Large intestine (tissue), 3 donors: ENCODE measurements around the gene LY6G5B. TPM values are rescaled to one million over a fixed set of nuclear protein-coding genes. Genes with fewer than 3 reads are reported as not detected.
A peak's percentile ranks its signal among the peaks of the same experiment; 100 is the strongest.

Experiments
- DNase-seq, 2 donors: peaks; one replicate each; pipeline versions ENCODE4 v3.0.0 to v3.0.0-alpha.2; 2013
- H3K27ac ChIP-seq: one replicate; pipeline ENCODE4 v1.5.1; 2013; ENCODE audit warnings: low read length
- H3K27me3 ChIP-seq: 2 replicates; pipeline ENCODE4 v1.6.1; 2013; ENCODE audit warnings: low read length; ENCODE audit not compliant: control insufficient read depth, insufficient read depth
- H3K36me3 ChIP-seq: 2 replicates; pipeline ENCODE4 v1.6.1; 2013; ENCODE audit warnings: low read length; ENCODE audit not compliant: control insufficient read depth, insufficient read depth
- H3K4me1 ChIP-seq: one replicate; pipeline ENCODE4 v1.6.1; 2013; ENCODE audit warnings: low read length; ENCODE audit not compliant: control insufficient read depth, insufficient read depth
- H3K4me3 ChIP-seq: one replicate; pipeline ENCODE4 v1.5.1; 2013; ENCODE audit warnings: low read length
- H3K9me3 ChIP-seq: one replicate; pipeline ENCODE4 v1.6.1; 2013; ENCODE audit warnings: mild to moderate bottlenecking, low read depth, low read length, moderate library complexity; ENCODE audit not compliant: control insufficient read depth
- WGBS: methylation state at CpG from one replicate; pipeline ENCODE4 v1.1.5; 2013; ENCODE audit warnings: low lambda C conversion rate; ENCODE audit not compliant: insufficient coverage; 5-methylcytosine and 5-hydroxymethylcytosine counted together
- polyA plus RNA-seq: library from polyadenylated mRNA; unstranded; fragments of 120-200 nt; gene quantifications from one replicate; pipeline ENCODE4 v1.2.1, GENCODE V29; 2013

The LY6G5B gene
- polyA plus RNA-seq, 1 donor = 18.7 TPM

DNA sequence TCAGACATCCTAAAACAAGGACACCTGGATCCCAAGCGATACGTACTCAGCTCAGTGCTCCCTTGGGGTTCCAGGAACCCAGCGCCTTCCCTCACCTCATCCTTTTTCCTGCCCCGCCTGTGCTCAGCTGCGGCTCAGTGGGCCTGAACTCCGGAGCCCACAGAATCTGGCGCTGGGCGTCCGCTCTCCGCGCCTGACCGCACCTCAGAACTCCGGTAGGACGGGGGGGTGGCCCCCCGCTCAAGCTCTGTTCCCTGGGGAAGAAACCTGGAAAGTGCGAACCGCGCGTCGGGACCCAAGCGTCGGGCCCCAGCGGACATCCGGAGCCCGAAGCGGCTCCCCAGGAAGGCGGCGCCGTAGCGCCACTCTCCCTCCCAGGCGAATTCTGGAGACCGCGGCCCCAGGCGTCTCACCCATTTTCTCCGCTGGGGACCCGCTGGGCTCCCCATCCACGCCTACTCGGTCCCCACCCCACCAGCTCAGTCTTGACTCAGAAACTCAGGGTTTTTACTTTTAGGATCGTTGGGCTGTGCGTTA is 11.4 kb downstream of the LY6G5B start:
- peak in 1 of 2 donors; percentile 63 for DNase-seq
- Histone ChIP-seq H3K27me3 (no peaks in the 10 kb centered on the region), H3K27ac (peak overlapping the region; percentile 71), H3K36me3 (peaks cover 3% of the 10 kb centered on the region), H3K4me1 (peaks cover 15% of the 10 kb centered on the region), H3K4me3 (peak overlapping the region; percentile 53), H3K9me3 (no peaks in the 10 kb centered on the region)
- WGBS = no CpG with 5 or more reads among the region's 40 CpGs

DNA sequence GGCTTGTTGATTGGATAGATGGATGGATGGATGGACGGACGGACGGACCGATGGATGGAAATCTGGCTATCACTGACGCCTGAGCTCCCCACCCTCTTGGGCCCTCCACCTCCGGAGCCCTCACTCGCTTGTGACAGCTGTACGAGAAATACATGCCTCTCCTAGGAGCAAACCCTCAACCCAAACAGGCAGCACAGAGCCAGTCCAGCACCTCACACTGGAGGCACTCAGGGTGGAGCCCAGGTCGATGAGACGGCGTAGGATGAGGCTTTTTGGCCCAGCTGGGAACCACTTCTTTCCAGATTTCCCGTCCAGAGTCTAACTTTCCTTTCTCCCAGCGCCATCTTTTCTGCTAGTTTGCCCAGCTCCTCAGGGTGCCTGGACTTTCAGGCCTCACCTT is 13.8 kb downstream of the LY6G5B start:
- DNase-seq = peak in 1 of 2 donors; percentile 47
- no CpG with 5 or more reads among the region's 13 CpGs for WGBS
- Histone ChIP-seq H3K36me3 (peaks cover 27% of the 10 kb centered on the region), H3K4me3 (peak overlapping the region; percentile 51), H3K9me3 (no peaks in the 10 kb centered on the region), H3K4me1 (peaks cover 15% of the 10 kb centered on the region), H3K27me3 (no peaks in the 10 kb centered on the region), H3K27ac (peak overlapping the region; percentile 78)

DNA sequence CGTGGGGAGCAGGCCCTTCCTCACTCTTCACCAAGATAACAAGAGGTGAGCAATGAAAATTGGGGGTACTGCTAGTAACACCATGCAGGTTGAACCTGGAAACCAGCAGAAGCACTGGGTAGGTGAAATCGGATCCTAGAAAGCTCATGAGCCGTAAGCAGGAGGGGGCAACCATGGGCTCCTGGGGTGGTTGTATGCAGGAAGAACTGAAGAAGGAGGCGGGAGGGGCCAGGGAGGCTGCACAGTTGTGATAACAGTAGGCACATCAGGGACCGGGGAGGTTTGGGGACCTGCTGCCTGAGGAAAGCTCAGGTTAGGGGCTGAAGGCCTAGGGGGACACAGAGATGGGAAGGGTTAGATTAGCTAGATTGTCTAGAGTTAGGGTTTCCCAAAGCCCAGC is 16.7 kb downstream of the LY6G5B start:
- H3K36me3 ChIP-seq = peaks cover 54% of the 10 kb centered on the region

DNA sequence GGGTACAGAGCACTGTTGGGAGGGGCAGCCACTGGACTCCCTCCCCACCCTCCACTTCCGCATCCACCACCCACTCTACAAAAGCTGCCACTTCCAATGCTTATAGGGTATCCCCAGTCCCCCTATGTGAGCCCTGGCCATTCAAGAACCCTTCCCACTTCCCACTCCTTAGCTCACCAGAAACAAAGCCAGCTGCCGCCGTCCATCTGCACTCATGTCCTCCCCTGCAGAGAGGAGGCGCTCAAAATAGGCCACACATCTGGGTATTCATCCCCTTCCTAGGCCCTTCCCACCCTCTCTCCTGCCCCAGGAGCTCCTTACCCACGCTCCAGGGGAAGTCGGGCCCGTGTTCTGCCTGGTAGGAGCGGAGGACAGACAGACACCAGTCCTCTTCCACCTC is 17.5 kb downstream of the LY6G5B start:
- no peak overlapping the region for H3K4me3 ChIP-seq
- no peak overlapping the region for H3K27ac ChIP-seq
- H3K36me3 ChIP-seq = peaks cover 60% of the 10 kb centered on the region
- DNase-seq = no peak
- peaks cover 18% of the 10 kb centered on the region for H3K4me1 ChIP-seq
- WGBS = no CpG with 5 or more reads among the region's 8 CpGs
- H3K9me3 ChIP-seq = no peaks in the 10 kb centered on the region
- H3K27me3 ChIP-seq = no peaks in the 10 kb centered on the region

More for the DNA sequence above, 16.7 kb downstream of the LY6G5B start:
- Histone ChIP-seq H3K4me3 (no peak overlapping the region), H3K4me1 (peaks cover 18% of the 10 kb centered on the region), H3K27me3 (no peaks in the 10 kb centered on the region), H3K9me3 (no peaks in the 10 kb centered on the region), H3K27ac (no peak overlapping the region)
- WGBS = no CpG with 5 or more reads among the region's 5 CpGs
- DNase-seq = no peak

DNA sequence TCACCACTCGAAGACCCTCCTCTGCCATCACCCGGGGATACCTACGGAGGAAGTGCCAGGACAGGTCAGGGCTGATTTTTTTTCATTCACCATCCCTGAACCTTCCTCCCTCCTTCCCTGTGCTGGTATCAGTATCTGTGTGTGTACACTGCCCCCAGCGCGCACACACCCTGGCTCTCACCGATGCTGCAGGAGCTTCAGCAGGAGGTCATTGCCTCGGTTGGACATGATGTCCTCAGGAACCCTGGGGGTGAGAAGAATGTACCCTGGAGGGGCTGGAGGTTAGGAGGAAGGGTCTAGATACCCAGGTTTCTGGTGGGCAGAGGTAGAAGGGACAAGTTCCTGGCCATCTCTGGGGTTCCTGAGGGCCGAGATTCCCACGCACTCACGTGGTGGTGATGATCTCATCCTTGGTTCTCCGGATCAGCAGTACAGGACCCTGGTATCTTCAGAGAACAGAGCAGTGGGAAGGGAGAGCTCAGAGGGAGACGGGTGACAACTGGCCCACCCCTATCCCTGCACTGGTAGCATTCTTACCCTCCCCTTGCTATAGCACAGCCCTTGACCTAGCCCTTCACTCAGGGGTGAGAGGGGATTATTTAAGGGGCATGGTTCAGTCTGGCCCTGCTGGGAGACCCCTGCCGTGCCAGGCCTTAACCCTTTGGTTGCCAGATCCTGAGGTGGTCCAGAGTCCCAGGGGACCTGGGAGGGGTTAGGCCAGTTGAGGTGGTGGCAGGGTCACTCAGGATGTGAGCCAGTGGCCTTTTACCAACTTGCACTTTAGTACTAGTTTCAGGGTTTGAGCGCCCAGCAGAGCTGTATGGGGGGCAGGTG is 18.3 kb downstream of the LY6G5B start:
- WGBS = no CpG with 5 or more reads among the region's 14 CpGs
- Histone ChIP-seq H3K36me3 (peaks cover 68% of the 10 kb centered on the region), H3K27ac (no peak overlapping the region), H3K4me1 (peaks cover 18% of the 10 kb centered on the region), H3K9me3 (peaks cover 2% of the 10 kb centered on the region), H3K4me3 (no peak overlapping the region), H3K27me3 (no peaks in the 10 kb centered on the region)
- DNase-seq = no peak

DNA sequence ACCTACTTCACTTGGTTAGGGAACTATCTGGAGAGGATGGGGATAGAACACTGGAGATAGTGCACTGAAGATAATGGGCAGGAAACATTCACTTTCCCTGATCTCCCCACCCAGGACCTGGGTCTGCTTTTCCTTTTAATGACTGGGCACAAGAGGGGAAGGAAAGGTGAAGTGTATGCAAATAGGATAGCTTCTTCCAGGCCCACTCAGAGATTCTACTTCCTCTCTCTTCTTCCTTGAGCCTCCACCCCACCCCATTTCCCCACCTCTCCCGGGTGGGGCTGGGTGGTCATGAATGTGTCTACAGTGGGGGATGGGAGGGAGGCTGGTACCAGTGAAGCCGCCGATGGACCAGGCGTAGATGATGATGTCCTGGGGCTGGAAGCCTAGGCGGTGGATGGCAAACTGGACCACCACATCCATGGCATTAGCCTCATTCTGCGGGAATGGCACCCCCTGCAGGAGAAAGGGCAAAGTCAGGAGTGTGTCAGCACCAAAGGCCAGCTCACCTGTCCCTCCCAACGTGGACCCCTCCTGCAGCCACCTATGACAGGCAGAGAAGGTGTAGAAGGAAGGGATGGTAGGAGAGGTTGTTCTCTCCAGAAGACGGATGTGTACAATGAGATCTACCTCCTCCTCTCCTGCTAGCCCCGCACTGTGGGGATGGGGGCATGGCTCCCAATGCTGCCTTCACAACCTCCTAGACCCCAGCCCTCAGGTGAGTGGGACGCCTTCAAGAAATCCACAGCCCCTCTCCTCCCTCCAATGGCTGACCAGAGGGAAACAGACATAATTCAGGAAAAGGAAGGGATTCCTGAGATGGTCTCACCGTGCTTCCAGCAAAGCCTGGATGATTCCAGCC is 19.7 kb downstream of the LY6G5B start:
- WGBS = 60% methylated on average over 1 of the region's 11 CpGs
- peaks cover 13% of the 10 kb centered on the region for H3K4me1 ChIP-seq
- no peak for DNase-seq
- H3K4me3 ChIP-seq = no peak overlapping the region
- peaks cover 82% of the 10 kb centered on the region for H3K36me3 ChIP-seq
- H3K27me3 ChIP-seq = no peaks in the 10 kb centered on the region
- H3K27ac ChIP-seq = no peak overlapping the region
- H3K9me3 ChIP-seq = peaks cover 2% of the 10 kb centered on the region

DNA sequence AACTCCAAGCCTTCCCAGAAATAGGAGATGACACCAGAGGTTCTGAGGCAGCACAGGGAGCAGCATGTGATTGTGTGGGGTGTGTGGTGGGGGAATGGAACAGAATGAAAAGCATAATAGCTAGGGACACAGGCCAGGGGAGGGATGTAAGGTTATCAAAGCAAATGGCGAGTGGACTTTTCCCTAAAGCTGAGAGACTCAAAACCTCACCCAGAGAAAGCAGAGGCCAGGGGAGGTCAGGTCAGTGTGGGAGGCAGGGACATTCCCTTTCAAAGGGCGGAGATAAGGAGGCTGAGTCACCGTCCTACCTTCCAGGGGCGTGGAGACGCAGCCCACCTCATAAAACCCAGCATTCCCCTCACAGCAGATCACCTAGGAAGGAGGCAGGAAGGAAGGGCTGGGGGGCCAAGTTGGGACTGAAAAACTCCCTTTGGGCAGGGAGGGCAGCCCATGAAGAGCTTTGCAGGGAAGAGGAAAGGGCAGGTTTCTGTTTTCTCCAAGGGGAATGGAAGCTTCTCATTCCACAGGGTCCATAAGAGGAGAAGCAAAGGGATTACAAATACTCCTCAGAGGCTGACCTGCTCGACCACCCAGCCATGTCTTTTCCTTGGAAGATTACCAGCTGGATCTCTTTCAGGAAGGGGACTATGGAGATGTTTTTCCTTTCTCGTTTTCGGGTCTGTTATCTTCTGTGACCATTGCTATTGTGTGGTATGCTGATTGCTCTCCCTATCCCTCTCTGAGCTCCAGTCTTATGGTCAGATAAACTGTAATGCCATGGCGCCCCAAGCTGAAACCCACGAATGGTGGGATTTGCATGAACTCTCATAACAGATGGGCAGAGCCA is 20.7 kb downstream of the LY6G5B start:
- peak; percentile 81 to 87 for DNase-seq
- Histone ChIP-seq H3K9me3 (peaks cover 2% of the 10 kb centered on the region), H3K4me1 (peaks cover 13% of the 10 kb centered on the region), H3K4me3 (no peak overlapping the region), H3K36me3 (peaks cover 91% of the 10 kb centered on the region), H3K27me3 (no peaks in the 10 kb centered on the region), H3K27ac (peak overlapping the region; percentile 44)
- no CpG with 5 or more reads among the region's 10 CpGs for WGBS

DNA sequence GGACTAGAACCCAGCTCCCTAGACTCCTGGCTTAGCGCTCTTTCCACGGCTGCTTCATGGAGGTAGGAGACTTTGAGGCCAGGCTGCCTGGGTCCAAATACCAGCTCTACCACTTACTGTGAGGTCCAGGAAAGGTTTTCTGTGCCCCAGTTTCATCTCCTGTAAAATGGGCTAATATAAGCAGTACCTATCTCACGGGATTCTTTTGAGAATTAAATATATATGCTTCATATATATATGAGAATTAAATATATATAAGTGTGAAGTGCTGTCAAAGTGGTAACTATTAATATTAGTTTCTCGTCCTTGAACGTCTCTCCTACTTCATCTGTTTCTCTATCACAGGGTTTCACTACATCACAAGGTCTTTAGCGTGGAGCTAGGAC is 21.3 kb downstream of the LY6G5B start:
- 80% methylated on average over 1 of the region's 6 CpGs for WGBS
- Histone ChIP-seq H3K36me3 (peaks cover 92% of the 10 kb centered on the region), H3K27ac (peak overlapping the region; percentile 44)

DNA sequence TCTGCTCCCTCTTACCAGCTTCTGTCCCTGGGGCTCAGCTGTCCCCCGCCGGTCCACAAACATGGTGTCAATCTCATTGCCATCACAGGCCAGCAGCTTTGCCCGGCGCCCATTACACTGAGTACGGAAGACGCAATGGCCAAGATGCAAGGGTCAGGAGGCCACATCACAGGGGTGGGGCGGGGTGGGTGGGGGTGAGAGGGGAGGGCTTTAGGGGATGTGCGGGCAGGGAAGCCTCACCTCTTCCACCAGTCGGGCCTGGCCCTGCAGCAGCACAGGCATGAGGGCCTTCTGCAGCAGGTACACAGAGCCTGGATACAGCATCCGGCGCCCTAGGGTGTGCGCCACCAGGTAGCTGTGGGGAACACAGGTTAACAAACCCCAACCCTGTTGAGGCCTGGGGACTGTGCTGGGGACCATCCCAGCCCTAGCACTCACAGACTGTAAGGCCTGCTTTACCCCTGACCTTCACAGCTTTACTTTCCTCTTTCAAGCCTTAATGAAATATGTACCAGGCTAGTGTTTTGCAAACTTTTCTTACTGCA is 21.9 kb downstream of the LY6G5B start:
- Histone ChIP-seq H3K27ac (no peak overlapping the region), H3K4me3 (no peak overlapping the region), H3K4me1 (peaks cover 13% of the 10 kb centered on the region), H3K9me3 (peaks cover 2% of the 10 kb centered on the region), H3K36me3 (peaks cover 91% of the 10 kb centered on the region), H3K27me3 (no peaks in the 10 kb centered on the region)
- no CpG with 5 or more reads among the region's 12 CpGs for WGBS
- no peak for DNase-seq

More for the DNA sequence above, 21.3 kb downstream of the LY6G5B start:
- Histone ChIP-seq H3K4me1 (peaks cover 13% of the 10 kb centered on the region), H3K9me3 (peaks cover 2% of the 10 kb centered on the region), H3K27me3 (no peaks in the 10 kb centered on the region), H3K4me3 (no peak overlapping the region)
- DNase-seq = no peak
